Measurements from ENCODE around the gene NRIP2.

DNA sequence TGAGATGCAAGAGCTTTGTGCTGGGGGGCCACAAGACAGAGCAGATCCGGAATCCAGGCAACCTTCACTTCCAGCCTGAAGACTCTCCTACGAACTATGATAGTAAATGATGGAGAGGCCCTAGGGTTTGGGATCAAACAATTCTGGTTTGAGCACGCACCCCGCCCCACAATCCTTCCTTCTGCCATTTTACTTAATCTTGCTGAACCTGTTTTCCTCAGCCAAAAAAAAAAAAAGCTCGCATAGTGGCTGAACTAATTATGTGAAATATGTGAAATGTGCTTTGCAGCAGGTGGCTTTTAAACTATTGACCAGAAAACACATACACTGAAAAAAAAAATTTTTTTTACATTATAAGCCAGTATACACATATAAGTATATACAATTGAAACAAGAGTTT lies 23.0 kb downstream of the NRIP2 start:
- TF ChIP-seq POLR2A (IDR thresholded peaks at IDR 0.05; ENCODE audit: extremely low read depth, insufficient read length) (no peak), CTCF (IDR thresholded peaks at IDR 0.05; ENCODE audit: low read depth, low read length) (no peak)

Measured in NB4 (cell line).